Liver (tissue), 9 donors: ENCODE results near the gene ANO7. TPM values are rescaled to one million over a fixed set of nuclear protein-coding genes. Genes with fewer than 3 reads are reported as not detected.

Experiments used
- DNase-seq: peaks from one replicate; pipeline ENCODE4 v3.0.0-alpha.2; 2017; ENCODE audit warnings: low spot score
- H3K27ac ChIP-seq, 2 donors: one replicate each; pipeline ENCODE4 v1.7.0; 2013; ENCODE audit warnings: inconsistent platforms in 2 of 2, low read length in 2 of 2, control low read depth in 1 of 2, low read depth in 1 of 2, mild to moderate bottlenecking in 1 of 2
- H3K27me3 ChIP-seq, 4 donors: one replicate each; pipeline versions ENCODE4 v1.6.1 to v1.7.0; 2013; ENCODE audit warnings: low read length in 3 of 4, inconsistent platforms in 1 of 4, mild to moderate bottlenecking in 1 of 4, moderate library complexity in 1 of 4; ENCODE audit not compliant: control insufficient read depth in 4 of 4, insufficient read depth in 4 of 4
- H3K36me3 ChIP-seq, 4 donors: one replicate each; pipeline versions ENCODE4 v1.6.1 to v1.7.0; 2013; ENCODE audit warnings: low read length in 3 of 4, mild to moderate bottlenecking in 3 of 4, low read depth in 1 of 4, moderate library complexity in 1 of 4; ENCODE audit not compliant: control insufficient read depth in 4 of 4, insufficient read depth in 3 of 4
- H3K4me1 ChIP-seq, 4 donors: one replicate each; pipeline versions ENCODE4 v1.6.1 to v1.7.0; 2013; ENCODE audit warnings: low read length in 3 of 4, mild to moderate bottlenecking in 3 of 4, moderate library complexity in 1 of 4; ENCODE audit not compliant: control insufficient read depth in 4 of 4, insufficient read depth in 4 of 4
- H3K4me3 ChIP-seq, 3 donors: one replicate each; pipeline versions ENCODE4 v1.6.1 to v1.7.0; 2013; ENCODE audit warnings: low read length in 3 of 3, control low read depth in 1 of 3, low read depth in 1 of 3, mild to moderate bottlenecking in 1 of 3
- H3K9ac ChIP-seq, 2 donors: one replicate each; pipeline ENCODE4 v1.7.0; 2013; ENCODE audit warnings: low read length in 2 of 2, mild to moderate bottlenecking in 2 of 2, moderate library complexity in 2 of 2, control low read depth in 1 of 2, low read depth in 1 of 2
- H3K9me3 ChIP-seq, 4 donors: one replicate each; pipeline versions ENCODE4 v1.6.1 to v1.7.0; 2013; ENCODE audit warnings: low read length in 3 of 4; ENCODE audit not compliant: control insufficient read depth in 4 of 4
- HNF4A ChIP-seq, 2 donors: conservative IDR thresholded peaks; 2 replicates each; pipeline ENCODE4 v1.6.1; 2016; ENCODE audit warnings: antibody characterized with exemption in 2 of 2, mild to moderate bottlenecking in 2 of 2
- RAD21 ChIP-seq, 2 donors: IDR thresholded peaks; 2 replicates each; pipeline ENCODE4 v1.6.1; 2016; ENCODE audit warnings: antibody characterized with exemption in 2 of 2, mild to moderate bottlenecking in 2 of 2
- RXRA ChIP-seq, 2 donors: IDR thresholded peaks; 2 replicates each; pipeline ENCODE4 v1.6.1; 2017 to 2018; ENCODE audit warnings: antibody characterized with exemption in 2 of 2, mild to moderate bottlenecking in 1 of 2
- WGBS: extraction: QIAGEN DNeasy Blood & Tissue Kit; methylation state at CpG from one replicate; pipeline ENCODE4 v1.1.7; 2013; 5-methylcytosine and 5-hydroxymethylcytosine counted together
- polyA plus RNA-seq, 2 donors: library from polyadenylated mRNA; stranded (reverse) in 1 of 2; unstranded in 1 of 2; fragments of 200-250 nt in 1 of 2; fragments of >200 nt in 1 of 2; fragmentation: Nextera tagmentation in 1 of 2; extraction: Ambion mirVana in 1 of 2; gene quantifications; one replicate each; pipeline versions ENCODE4 v1.2.1 to v1.2.3, GENCODE V29; 2013 to 2015
- total RNA-seq, 2 donors: library from RNA; depleted of rRNA; stranded (reverse); fragments of >200 nt; gene quantifications; one replicate each; pipeline ENCODE4 v1.2.3, GENCODE V29; 2014
- TF ChIP-seq, protein P1 (sequence below): IDR thresholded peaks from 2 replicates; pipeline ENCODE4 v1.6.1; 2016; ENCODE audit warnings: antibody characterized with exemption
- TF ChIP-seq, protein P2 (sequence below): IDR thresholded peaks from 2 replicates; pipeline ENCODE4 v1.6.1; 2016; ENCODE audit warnings: antibody characterized with exemption, mild to moderate bottlenecking
- TF ChIP-seq, protein P3 (sequence below): fragments of 150-350 bp; IDR thresholded peaks from 2 replicates; pipeline ENCODE4 v1.5.1; 2017; ENCODE audit warnings: improper control_type of control experiment, low read depth, low read length; ENCODE audit not compliant: missing input control
- donor health status: healthy.
- donor health status: healthy.
- donor health status: healthy.
- donor health status: healthy.
- donor health status: healthy.

Gene ANO7
- total and polyA plus RNA-seq, 4 donors: 0.25 to 0.70 (median 0.45) TPM

DNA sequence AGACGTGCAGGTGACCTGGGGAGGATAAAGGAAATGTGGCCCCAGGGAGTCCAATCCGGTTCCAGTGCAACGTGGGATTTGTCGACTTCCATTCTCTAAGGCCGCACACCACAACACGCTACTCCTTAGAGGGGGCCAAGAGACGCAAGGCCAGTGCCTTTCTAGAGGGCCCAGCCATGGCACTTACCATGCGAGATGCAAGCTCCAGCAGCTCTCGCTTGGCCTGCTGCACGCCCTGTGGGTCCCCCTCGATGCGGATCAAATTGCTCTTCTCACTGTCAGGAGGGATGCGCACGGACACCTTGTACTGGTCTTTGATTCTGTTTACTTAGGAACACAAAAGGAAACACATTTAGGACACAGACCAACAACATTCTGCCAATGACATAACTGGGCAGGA, 61.2 kb downstream of the ANO7 start:
- H3K27me3 ChIP-seq: no peaks in the 10 kb centered on the region
- peaks cover 37 to 92% (median 87%) of the 10 kb centered on the region in 4 donors for H3K36me3 ChIP-seq
- peaks cover 0 to 1% (median 0%) of the 10 kb centered on the region in 4 donors for H3K4me1 ChIP-seq
- H3K27ac ChIP-seq: no peak overlapping the region
- no peak overlapping the region for H3K4me3 ChIP-seq
- H3K9me3 ChIP-seq: no peaks in the 10 kb centered on the region
- TF ChIP-seq, protein P1, sequence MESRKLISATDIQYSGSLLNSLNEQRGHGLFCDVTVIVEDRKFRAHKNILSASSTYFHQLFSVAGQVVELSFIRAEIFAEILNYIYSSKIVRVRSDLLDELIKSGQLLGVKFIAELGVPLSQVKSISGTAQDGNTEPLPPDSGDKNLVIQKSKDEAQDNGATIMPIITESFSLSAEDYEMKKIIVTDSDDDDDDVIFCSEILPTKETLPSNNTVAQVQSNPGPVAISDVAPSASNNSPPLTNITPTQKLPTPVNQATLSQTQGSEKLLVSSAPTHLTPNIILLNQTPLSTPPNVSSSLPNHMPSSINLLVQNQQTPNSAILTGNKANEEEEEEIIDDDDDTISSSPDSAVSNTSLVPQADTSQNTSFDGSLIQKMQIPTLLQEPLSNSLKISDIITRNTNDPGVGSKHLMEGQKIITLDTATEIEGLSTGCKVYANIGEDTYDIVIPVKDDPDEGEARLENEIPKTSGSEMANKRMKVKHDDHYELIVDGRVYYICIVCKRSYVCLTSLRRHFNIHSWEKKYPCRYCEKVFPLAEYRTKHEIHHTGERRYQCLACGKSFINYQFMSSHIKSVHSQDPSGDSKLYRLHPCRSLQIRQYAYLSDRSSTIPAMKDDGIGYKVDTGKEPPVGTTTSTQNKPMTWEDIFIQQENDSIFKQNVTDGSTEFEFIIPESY: no peak
- no peak for TF ChIP-seq HNF4A (conservative IDR thresholded peaks at IDR 0.05)
- TF ChIP-seq, protein P2, sequence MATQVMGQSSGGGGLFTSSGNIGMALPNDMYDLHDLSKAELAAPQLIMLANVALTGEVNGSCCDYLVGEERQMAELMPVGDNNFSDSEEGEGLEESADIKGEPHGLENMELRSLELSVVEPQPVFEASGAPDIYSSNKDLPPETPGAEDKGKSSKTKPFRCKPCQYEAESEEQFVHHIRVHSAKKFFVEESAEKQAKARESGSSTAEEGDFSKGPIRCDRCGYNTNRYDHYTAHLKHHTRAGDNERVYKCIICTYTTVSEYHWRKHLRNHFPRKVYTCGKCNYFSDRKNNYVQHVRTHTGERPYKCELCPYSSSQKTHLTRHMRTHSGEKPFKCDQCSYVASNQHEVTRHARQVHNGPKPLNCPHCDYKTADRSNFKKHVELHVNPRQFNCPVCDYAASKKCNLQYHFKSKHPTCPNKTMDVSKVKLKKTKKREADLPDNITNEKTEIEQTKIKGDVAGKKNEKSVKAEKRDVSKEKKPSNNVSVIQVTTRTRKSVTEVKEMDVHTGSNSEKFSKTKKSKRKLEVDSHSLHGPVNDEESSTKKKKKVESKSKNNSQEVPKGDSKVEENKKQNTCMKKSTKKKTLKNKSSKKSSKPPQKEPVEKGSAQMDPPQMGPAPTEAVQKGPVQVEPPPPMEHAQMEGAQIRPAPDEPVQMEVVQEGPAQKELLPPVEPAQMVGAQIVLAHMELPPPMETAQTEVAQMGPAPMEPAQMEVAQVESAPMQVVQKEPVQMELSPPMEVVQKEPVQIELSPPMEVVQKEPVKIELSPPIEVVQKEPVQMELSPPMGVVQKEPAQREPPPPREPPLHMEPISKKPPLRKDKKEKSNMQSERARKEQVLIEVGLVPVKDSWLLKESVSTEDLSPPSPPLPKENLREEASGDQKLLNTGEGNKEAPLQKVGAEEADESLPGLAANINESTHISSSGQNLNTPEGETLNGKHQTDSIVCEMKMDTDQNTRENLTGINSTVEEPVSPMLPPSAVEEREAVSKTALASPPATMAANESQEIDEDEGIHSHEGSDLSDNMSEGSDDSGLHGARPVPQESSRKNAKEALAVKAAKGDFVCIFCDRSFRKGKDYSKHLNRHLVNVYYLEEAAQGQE: no peak
- no peak for TF ChIP-seq RAD21 (IDR thresholded peaks at IDR 0.05)
- 89% methylated on average over 14 of the region's 14 CpGs for WGBS
- no peak overlapping the region for H3K9ac ChIP-seq
- DNase-seq: no peak

DNA sequence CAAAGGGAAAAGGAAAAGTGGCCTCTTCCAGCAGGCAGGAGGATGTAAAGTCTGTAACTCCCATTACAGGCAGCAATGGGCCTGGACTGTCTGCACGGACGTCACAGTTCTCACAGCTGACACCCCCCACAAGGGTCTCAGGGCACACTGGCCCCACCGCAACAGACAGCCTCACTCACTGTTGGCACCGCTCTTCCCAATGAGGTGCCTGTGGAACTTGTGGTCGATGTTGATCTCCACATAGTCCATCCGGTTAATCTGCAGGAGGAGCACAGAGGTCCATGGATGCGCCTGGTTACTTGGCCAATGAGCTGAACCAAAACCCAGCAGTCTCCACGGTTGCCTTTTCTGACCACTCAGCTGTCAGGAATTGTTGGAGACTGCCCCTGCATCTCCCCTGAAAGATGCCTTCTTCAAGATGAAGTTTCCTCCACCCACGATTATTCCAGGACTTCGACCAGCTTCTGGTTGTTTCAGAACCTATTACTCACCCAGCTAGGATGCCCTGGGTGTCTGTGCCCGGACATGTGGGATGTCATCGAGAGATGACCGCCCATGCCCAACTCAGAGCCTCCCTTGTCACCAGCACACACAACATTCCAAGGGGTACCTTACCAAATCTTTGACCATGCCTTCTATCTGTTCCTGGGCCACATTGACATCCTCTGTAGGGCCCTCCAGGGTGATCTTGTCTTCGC, 64.5 kb downstream of the ANO7 start:
- peaks cover 0 to 22% (median 17%) of the 10 kb centered on the region in 4 donors for H3K4me1 ChIP-seq
- H3K9ac ChIP-seq: no peak overlapping the region
- TF ChIP-seq RXRA (IDR thresholded peaks at IDR 0.05): no peak
- TF ChIP-seq, protein P3, sequence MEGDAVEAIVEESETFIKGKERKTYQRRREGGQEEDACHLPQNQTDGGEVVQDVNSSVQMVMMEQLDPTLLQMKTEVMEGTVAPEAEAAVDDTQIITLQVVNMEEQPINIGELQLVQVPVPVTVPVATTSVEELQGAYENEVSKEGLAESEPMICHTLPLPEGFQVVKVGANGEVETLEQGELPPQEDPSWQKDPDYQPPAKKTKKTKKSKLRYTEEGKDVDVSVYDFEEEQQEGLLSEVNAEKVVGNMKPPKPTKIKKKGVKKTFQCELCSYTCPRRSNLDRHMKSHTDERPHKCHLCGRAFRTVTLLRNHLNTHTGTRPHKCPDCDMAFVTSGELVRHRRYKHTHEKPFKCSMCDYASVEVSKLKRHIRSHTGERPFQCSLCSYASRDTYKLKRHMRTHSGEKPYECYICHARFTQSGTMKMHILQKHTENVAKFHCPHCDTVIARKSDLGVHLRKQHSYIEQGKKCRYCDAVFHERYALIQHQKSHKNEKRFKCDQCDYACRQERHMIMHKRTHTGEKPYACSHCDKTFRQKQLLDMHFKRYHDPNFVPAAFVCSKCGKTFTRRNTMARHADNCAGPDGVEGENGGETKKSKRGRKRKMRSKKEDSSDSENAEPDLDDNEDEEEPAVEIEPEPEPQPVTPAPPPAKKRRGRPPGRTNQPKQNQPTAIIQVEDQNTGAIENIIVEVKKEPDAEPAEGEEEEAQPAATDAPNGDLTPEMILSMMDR: no peak
- TF ChIP-seq, protein P2: no peak
- no peak overlapping the region for H3K4me3 ChIP-seq
- H3K27me3 ChIP-seq: no peaks in the 10 kb centered on the region
- 94% methylated on average over 14 of the region's 14 CpGs for WGBS
- H3K36me3 ChIP-seq: peaks cover 32 to 79% (median 72%) of the 10 kb centered on the region in 4 donors
- DNase-seq: no peak
- H3K27ac ChIP-seq: no peak overlapping the region
- H3K9me3 ChIP-seq: no peaks in the 10 kb centered on the region
